Activated CD8-positive, alpha-beta memory T cell treated with anti-CD3 and anti-CD28 coated beads for 36 hours (primary cell): ENCODE measurements around the gene XDH. TPM values are rescaled to one million over a fixed set of nuclear protein-coding genes. Genes with fewer than 3 reads are reported as not detected.

Experiments used
- CTCF ChIA-PET: fragments of 350-600 bp; sonication (Branson Sonifier 250); formaldehyde crosslinking; loops from one replicate; lab custom pipeline; 2021; ENCODE audit warnings: antibody characterized with exemption; lab: Charles Lee
- POLR2A ChIA-PET: fragments of 350-600 bp; sonication (Branson Sonifier 250); formaldehyde crosslinking; loops from one replicate; lab custom pipeline; 2021; ENCODE audit warnings: antibody characterized with exemption; lab: Charles Lee
- total RNA-seq, 2 experiments: library from RNA; stranded (reverse); gene quantifications; one replicate each; pipeline ENCODE4 v1.2.3, GENCODE V29; 2021

XDH gene
- total RNA-seq, 2 experiments from 2014 or later = not detected

GRCh38 chr2:31404827-31405226 is 9.7 kb downstream of the XDH start:
- ChIA-PET POLR2A (no interaction called here), CTCF (no interaction called here)

DNA sequence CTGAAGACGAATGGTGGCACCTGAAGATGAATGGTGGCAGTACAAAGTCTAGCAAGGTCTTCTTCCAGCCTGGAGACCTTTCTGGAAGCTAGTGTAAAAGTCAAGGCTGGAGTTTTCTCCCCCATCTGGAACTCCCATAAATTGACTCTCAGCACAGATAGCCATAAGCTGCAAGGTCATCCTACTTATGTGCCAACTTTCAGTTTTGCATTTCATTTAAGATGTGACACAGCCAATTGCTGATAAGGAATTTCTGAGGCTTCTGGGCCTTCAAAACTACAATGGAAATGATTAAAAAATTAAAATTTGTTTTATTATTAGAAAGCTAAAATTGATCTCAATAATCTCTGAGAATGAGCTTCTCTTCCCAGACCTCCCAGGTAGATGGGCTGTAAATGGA is 10.2 kb downstream of the XDH start:
- ChIA-PET POLR2A (no interaction called here), CTCF (no interaction called here)

- ChIA-PET CTCF (no interaction called here), POLR2A (no interaction called here)
These were observed 12.2 kb downstream of the XDH start for GRCh38 chr2:31402388-31402787.

DNA sequence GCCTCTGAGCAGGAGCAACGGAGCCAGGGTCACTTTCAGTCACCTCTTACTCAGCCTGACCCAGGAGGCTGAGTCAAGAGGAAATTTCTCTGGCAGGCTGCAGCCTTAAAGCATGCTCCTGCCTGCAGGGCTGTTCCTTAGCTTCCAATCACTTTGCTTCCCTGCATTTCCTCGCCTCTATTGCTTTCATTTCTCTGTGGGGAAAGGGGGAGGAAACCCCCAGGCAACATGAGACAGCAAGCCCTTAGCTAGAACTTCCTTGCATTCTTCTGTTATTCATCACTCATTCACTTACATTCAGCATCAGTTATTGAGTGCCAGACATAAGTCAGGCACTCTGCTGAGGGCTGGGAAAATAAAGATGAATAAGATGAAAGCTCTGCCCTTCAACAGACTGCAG is 13.0 kb downstream of the XDH start:
- CTCF ChIA-PET = interaction anchor here (0.6 kb wide), 1 partner anchor 811 kb away, joined by 4 read pairs; no protein-coding TSS in a partner anchor

DNA sequence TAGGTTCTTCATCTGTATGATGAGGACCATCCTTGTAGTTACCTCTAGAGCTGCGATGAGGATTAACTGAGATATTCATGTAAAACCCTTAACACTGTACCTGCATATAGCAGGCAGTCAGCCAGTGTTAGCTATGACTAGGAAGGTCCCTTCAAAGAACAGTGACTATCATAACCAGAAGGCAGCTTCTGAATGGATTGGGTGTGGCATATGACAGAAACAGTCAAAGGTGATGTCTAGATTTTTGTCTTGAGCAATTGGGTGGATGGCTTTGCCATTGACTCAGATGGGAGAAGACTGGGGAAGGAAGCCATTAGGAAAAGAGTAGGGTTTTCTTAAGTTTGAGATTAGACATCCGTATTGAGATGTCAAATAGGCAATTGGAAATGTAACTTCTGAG is 15.7 kb downstream of the XDH start:
- ChIA-PET POLR2A (no interaction called here), CTCF (no interaction called here)

More for the DNA sequence above, 13.0 kb downstream of the XDH start:
- POLR2A ChIA-PET = no interaction called here

DNA sequence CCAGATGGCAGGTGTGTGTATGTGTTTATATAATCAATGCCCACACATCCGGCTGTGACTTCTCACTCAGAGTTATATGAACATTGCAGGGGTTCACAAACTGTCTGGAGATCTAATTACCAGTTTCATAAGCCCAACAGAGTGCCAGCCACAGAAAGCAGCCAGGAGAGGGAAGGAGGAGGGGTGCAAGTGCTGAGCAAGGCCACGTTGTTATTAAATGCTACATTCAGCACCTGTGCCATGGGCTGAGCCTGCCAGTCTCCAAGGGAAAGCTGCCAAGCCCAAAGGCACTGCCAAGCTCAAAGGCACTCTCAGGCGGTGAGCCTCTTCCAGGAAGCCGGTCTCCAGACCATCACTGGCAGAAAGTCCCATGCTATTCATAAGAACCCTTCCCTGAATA is 17.4 kb downstream of the XDH start:
- CTCF ChIA-PET = no interaction called here

GRCh38 chr2:31390324-31390723 is 24.2 kb downstream of the XDH start:
- POLR2A ChIA-PET = no interaction called here
- CTCF ChIA-PET = no interaction called here

More for the DNA sequence above, 17.4 kb downstream of the XDH start:
- POLR2A ChIA-PET = no interaction called here

GRCh38 chr2:31388736-31389135 is 25.8 kb downstream of the XDH start:
- ChIA-PET CTCF (no interaction called here), POLR2A (no interaction called here)

DNA sequence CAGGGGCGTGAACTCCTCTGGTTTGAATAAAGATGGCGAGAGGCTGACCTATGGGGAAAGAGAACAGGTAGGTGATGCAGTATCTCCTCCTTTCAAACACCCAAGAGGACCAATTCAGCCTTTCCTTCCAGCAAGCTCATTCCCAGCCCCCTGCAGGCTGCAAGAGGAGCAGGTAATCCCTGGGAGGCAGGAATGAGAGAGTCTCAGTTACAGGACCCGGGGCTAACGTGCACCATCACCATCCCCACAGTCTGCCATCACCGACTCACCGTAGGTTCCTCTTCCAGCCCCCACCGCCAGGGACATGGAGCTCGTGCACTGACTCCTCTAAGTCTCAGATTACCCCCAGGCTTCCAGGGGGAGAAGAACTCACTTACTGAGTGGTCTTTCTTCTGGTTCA is 26.7 kb downstream of the XDH start:
- POLR2A ChIA-PET = no interaction called here

GRCh38 chr2:31386648-31387047 is 27.9 kb downstream of the XDH start:
- ChIA-PET POLR2A (no interaction called here), CTCF (no interaction called here)

More for the DNA sequence above, 26.7 kb downstream of the XDH start:
- CTCF ChIA-PET = no interaction called here

DNA sequence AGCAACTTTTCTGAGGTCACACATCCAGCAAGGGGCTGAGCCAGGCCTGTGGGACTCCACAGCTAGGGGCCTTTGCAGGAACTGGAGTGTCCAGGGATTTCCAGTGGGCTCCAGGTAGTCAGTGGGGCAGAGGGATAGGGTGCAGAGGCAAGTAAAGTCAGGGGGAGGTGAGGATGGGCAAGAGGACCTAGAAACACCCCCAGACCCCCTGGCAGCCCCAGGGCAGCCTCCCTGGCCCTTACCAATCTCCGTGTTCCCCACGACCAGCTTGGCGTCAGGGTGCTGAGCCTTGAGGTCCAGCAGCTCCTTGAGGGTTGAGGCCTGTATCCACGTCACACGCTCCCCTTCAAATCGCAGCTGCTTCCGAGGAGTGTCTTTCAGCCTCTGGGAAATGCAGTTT is 28.4 kb downstream of the XDH start:
- POLR2A ChIA-PET = no interaction called here
- CTCF ChIA-PET = no interaction called here

DNA sequence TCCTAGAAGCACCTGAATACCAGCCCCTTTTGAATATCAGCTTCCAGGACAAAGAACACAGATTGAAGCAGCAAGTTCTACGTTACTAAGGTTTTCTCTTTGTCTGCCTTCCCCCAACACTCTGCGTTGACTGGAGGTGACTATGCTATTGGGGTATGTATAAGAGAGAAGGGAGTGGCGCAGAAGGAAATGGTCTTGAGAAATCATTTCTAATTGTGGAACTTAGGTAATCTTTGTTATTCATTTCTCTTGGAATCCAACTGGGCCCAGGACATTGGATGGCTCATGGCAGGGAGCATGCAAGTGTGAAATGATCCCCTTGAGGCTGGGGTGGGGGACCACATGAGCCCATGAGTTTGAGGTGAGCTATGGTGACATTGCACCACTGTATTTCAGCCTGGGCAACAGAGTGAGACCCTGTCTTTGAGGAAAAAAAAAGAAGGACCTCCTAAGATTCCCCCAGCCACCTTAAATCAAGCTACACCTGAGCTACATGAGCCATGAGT is 29.7 kb downstream of the XDH start:
- POLR2A ChIA-PET = no interaction called here
- CTCF ChIA-PET = no interaction called here

GRCh38 chr2:31384351-31384750 is 30.2 kb downstream of the XDH start:
- ChIA-PET POLR2A (interaction anchor here (0.6 kb wide), 1 partner anchor 1170 kb away, joined by 3 read pairs; no protein-coding TSS in a partner anchor), CTCF (no interaction called here)

GRCh38 chr2:31383471-31384153 is 30.9 kb downstream of the XDH start:
- ChIA-PET CTCF (no interaction called here), POLR2A (interaction anchor here (0.6 kb wide), 1 partner anchor 1169 kb away, joined by 3 read pairs; no protein-coding TSS in a partner anchor)

DNA sequence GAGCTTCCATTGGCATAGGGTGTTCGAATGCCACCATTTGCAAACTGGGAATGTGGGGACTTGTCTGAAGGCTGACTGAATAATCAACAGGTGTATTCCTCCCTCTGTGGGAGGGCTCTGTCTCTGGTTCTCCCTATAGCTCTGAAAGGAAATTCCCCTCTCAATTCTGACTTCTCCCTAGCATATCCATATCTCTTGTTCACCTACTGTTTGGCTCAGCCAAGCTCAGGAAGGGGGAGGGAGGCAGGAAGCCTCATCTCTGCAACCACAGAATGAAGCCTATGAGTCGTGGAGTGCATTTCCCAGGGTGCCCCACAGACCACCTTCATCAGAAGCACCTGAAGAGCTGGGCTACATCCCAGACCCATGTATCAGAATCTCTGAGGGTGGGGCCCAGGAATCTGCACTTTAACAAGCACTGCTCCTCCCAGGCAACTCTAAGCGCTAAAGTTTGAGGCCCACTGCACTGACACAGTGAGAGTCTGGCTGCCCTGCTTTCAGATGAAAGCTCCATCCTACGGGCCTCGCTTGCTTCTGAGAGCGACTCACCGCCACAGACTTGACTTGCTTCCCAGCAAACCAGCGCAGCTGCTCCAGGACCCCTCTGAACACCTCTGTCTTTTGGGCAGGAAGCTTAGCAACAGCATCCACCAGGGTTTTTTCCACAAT is 32.0 kb downstream of the XDH start:
- POLR2A ChIA-PET = no interaction called here
- CTCF ChIA-PET = no interaction called here

GRCh38 chr2:31381601-31382000 is 32.9 kb downstream of the XDH start:
- CTCF ChIA-PET = no interaction called here

DNA sequence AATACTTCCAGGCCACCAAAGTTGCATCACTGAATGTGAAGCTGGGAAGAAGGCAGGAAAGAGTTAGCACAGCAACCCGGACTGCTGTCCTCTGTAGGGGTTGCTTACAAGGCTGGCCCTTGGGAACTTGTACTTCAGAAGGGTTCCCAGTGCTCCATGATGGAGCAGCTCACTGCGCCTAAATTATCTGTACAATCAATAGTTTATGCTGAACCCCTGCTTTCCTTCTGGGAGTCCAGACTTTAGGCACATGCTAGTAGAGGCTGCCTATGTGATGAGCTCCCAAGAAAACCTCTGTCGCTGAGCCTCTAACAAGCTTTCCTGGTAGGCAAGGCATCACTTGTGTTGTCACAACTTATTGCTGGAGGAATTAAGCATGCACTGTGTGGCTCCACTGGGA is 34.3 kb downstream of the XDH start:
- CTCF ChIA-PET = no interaction called here
- POLR2A ChIA-PET = no interaction called here

More at GRCh38 chr2:31381601-31382000, 32.9 kb downstream of the XDH start:
- POLR2A ChIA-PET = no interaction called here

DNA sequence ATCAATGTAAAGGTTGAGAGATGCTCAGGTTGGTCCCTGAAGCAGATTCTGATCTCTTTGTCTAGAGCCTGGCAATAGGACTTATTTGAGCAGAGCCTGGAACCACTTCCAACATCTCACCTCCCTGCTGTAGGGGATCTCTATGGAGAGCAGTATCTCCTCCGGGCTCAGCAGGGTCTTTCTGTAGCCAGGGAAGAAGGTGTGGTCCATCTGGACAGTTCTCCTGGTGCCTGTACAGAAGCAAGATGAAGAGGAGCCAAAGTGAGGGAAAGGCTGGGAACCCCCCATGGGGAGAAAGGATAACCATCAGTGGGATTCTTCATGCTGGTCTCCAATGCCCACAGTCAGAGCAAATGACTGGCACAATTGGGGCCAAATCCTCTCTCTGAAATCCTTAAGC is 34.8 kb downstream of the XDH start:
- CTCF ChIA-PET = no interaction called here
- POLR2A ChIA-PET = no interaction called here

GRCh38 chr2:31378791-31379501 is 35.6 kb downstream of the XDH start:
- CTCF ChIA-PET = no interaction called here

GRCh38 chr2:31378389-31378788 is 36.2 kb downstream of the XDH start:
- CTCF ChIA-PET = no interaction called here
- POLR2A ChIA-PET = no interaction called here

More at GRCh38 chr2:31378791-31379501, 35.6 kb downstream of the XDH start:
- POLR2A ChIA-PET = no interaction called here
